LHCN-M2 (cell line): ENCODE results near the gene SERINC5. TPM values are rescaled to one million over a fixed set of nuclear protein-coding genes. Genes with fewer than 3 reads are reported as not detected.
A peak's percentile ranks its signal among the peaks of the same experiment; 100 is the strongest.

Experiments
- DNase-seq: peaks from one replicate; pipeline ENCODE4 v3.0.0-alpha.2; 2012; ENCODE audit warnings: low read depth
- total RNA-seq: library from RNA; depleted of rRNA; stranded (reverse); fragments of >200 nt; gene quantifications from 2 replicates; pipeline ENCODE4 v1.2.3, GENCODE V29; 2014

The SERINC5 gene
- total RNA-seq, 1 experiment from 2014 or later, result 15.6 TPM

GRCh38 chr5:80103371-80103770 is 152.5 kb downstream of the SERINC5 start:
- no peak for DNase-seq

GRCh38 chr5:80101993-80102392 is 153.9 kb downstream of the SERINC5 start:
- no peak for DNase-seq

GRCh38 chr5:80097451-80097850 is 158.4 kb downstream of the SERINC5 start:
- no peak for DNase-seq

- DNase-seq, result no peak
These were observed 161.6 kb downstream of the SERINC5 start for GRCh38 chr5:80094236-80094738.

GRCh38 chr5:80093796-80094195 is 162.1 kb downstream of the SERINC5 start:
- DNase-seq, result no peak

GRCh38 chr5:80092486-80093107 is 163.3 kb downstream of the SERINC5 start:
- DNase-seq, result no peak

- peak; percentile 54 for DNase-seq
These were observed 164.1 kb downstream of the SERINC5 start for GRCh38 chr5:80091792-80092192.

- no peak for DNase-seq
These were observed 165.0 kb downstream of the SERINC5 start for GRCh38 chr5:80090884-80091166.

GRCh38 chr5:80083101-80083890 is 172.6 kb downstream of the SERINC5 start:
- peak; percentile 58 for DNase-seq

GRCh38 chr5:80082731-80083100 is 173.1 kb downstream of the SERINC5 start:
- DNase-seq, result peak; percentile 56

GRCh38 chr5:80082281-80082680 is 173.6 kb downstream of the SERINC5 start:
- no peak for DNase-seq

GRCh38 chr5:80078921-80079320 is 176.9 kb downstream of the SERINC5 start:
- no peak for DNase-seq

GRCh38 chr5:80077051-80077714 is 178.7 kb downstream of the SERINC5 start:
- DNase-seq, result no peak

- DNase-seq, result peak; percentile 56
These were observed 179.5 kb downstream of the SERINC5 start for GRCh38 chr5:80076131-80077050.

GRCh38 chr5:80072103-80073073 is 183.5 kb downstream of the SERINC5 start:
- peak; percentile 17 for DNase-seq

GRCh38 chr5:80071510-80072021 is 184.3 kb downstream of the SERINC5 start:
- no peak for DNase-seq

GRCh38 chr5:80070338-80071056 is 185.4 kb downstream of the SERINC5 start:
- no peak for DNase-seq

- DNase-seq, result no peak
These were observed 185.9 kb downstream of the SERINC5 start for GRCh38 chr5:80069918-80070318.

- no peak for DNase-seq
These were observed 186.5 kb downstream of the SERINC5 start for GRCh38 chr5:80069251-80069800.
